HepG2 (cell line): ENCODE results near the gene SKP1. TPM values are rescaled to one million over a fixed set of nuclear protein-coding genes. Genes with fewer than 3 reads are reported as not detected.

Experiments
- ARID4A ChIP-seq: sonication (generic); formaldehyde crosslinking; IDR thresholded peaks from 2 replicates; pipeline ENCODE4 v1.5.0; 2020; ENCODE audit warnings: mild to moderate bottlenecking, missing genetic modification reagents, borderline replicate concordance
- CBFB ChIP-seq: sonication (generic); formaldehyde crosslinking; IDR thresholded peaks from 2 replicates; pipeline ENCODE4 v1.4.0; 2020; ENCODE audit warnings: missing genetic modification reagents
- IRX3 ChIP-seq: sonication (generic); formaldehyde crosslinking; IDR thresholded peaks from 2 replicates; pipeline ENCODE4 v1.8.1; 2023; ENCODE audit warnings: mild to moderate bottlenecking, low read depth, missing genetic modification reagents, borderline replicate concordance
- KMT2A ChIP-seq: sonication (generic); formaldehyde crosslinking; IDR thresholded peaks from 2 replicates; pipeline ENCODE4 v1.4.0; 2020; ENCODE audit warnings: missing genetic modification reagents
- POLR2A ChIP-seq, 2 experiments: IDR thresholded peaks; 2 replicates each; pipeline ENCODE4 v1.6.1; 2011; ENCODE audit warnings: low read depth in 2 of 2, low read length in 2 of 2, mild to moderate bottlenecking in 1 of 2, moderate library complexity in 1 of 2; ENCODE audit not compliant: insufficient read depth in 1 of 2
- RNF2 ChIP-seq: fragments of 450-650 bp; conservative IDR thresholded peaks from 2 replicates; pipeline ENCODE4 v1.6.1; 2016; ENCODE audit warnings: low read depth
- SATB2 ChIP-seq: sonication (generic); formaldehyde crosslinking; IDR thresholded peaks from 2 replicates; pipeline ENCODE4 v1.5.0; 2020; ENCODE audit warnings: missing genetic modification reagents
- SP140L ChIP-seq: sonication (generic); formaldehyde crosslinking; IDR thresholded peaks from 2 replicates; pipeline ENCODE4 v1.4.0; 2020; ENCODE audit warnings: missing genetic modification reagents, borderline replicate concordance
- SP2 ChIP-seq: sonication (generic); formaldehyde crosslinking; IDR thresholded peaks from 2 replicates; pipeline ENCODE4 v1.5.1; 2020; ENCODE audit warnings: mild to moderate bottlenecking, missing genetic modification reagents
- ZNF101 ChIP-seq: sonication (generic); formaldehyde crosslinking; IDR thresholded peaks from 2 replicates; pipeline ENCODE4 v1.4.0; 2020; ENCODE audit warnings: mild to moderate bottlenecking, low read depth, missing genetic modification reagents, borderline replicate concordance
- ZNF333 ChIP-seq: sonication (generic); formaldehyde crosslinking; IDR thresholded peaks from 2 replicates; pipeline ENCODE4 v1.4.0; 2020; ENCODE audit warnings: mild to moderate bottlenecking, missing genetic modification reagents, borderline replicate concordance
- ZNF839 ChIP-seq: sonication (generic); formaldehyde crosslinking; IDR thresholded peaks from 2 replicates; pipeline ENCODE4 v1.4.0; 2020; ENCODE audit warnings: missing genetic modification reagents, mild to moderate bottlenecking, borderline replicate concordance
- polyA plus RNA-seq, 8 experiments: library from polyadenylated mRNA; depleted of rRNA in 3 of 8; stranded (reverse) in 7 of 8; unstranded in 1 of 8; fragments of >200 nt; fragmentation: Illumina TruSeq in 4 of 8; extraction: Trizol in 4 of 8; gene quantifications; 2 replicates each; pipeline versions ENCODE4 v1.2.1 to v1.2.3, GENCODE V29; 2011 to 2016; ENCODE audit warnings: low read depth in 4 of 8, missing spikeins in 1 of 8, mixed read lengths in 1 of 8; ENCODE audit not compliant: insufficient read depth in 1 of 8
- total RNA-seq, 5 experiments: library from RNA; depleted of rRNA; stranded (reverse); fragments of >200 nt; fragmentation: Illumina TruSeq; extraction: Trizol; gene quantifications; 2 replicates each; pipeline ENCODE4 v1.2.3, GENCODE V29; 2016; ENCODE audit warnings: low read depth in 1 of 5
- TF ChIP-seq, protein P1 (sequence below): sonication (generic); formaldehyde crosslinking; IDR thresholded peaks from 2 replicates; pipeline ENCODE4 v1.8.0; 2022; ENCODE audit warnings: mild to moderate bottlenecking, missing genetic modification reagents; ENCODE audit not compliant: insufficient replicate concordance
- TF ChIP-seq, protein P2 (sequence below): sonication (generic); formaldehyde crosslinking; conservative IDR thresholded peaks from 2 replicates; pipeline ENCODE4 v1.8.0; 2022; ENCODE audit warnings: missing genetic modification reagents

Gene SKP1
- total and polyA plus RNA-seq, 2 of the 13 experiments (the other 11 are each of a cell fraction or from before 2014, with no cell fraction given): 134 to 340 TPM

- TF ChIP-seq ARID4A (peak; percentile 72; the same call in 1 of the 2 replicates), ZNF101 (0 out of 2 replicates have a peak, but pooled peaks have one; percentile 45), CBFB (CRISPR knock-in tag) (0 out of 2 replicates have a peak, but pooled peaks have one; percentile 5), SP2 (CRISPR knock-in tag) (peak; percentile 46; the same call in 1 of the 2 replicates), RNF2 (no peak), SP140L (CRISPR knock-in tag) (no peak), POLR2A (IDR thresholded peaks at IDR 0.05; ENCODE audit: insufficient read depth in 1 of 2, low read depth in 2 of 2, low read length in 2 of 2) (peak in 1 of 2 experiments; percentile 60; a peak in 2 of 4 replicates), ZNF839 (CRISPR knock-in tag) (0 out of 2 replicates have a peak, but pooled peaks have one; percentile 9), KMT2A (CRISPR knock-in tag) (no peak), ZNF333 (CRISPR knock-in tag) (no peak; the same call in 1 of the 2 replicates), IRX3 (CRISPR knock-in tag) (no peak), SATB2 (CRISPR knock-in tag) (peak; percentile 64; the same call in 1 of the 2 replicates)
- TF ChIP-seq, protein P1, sequence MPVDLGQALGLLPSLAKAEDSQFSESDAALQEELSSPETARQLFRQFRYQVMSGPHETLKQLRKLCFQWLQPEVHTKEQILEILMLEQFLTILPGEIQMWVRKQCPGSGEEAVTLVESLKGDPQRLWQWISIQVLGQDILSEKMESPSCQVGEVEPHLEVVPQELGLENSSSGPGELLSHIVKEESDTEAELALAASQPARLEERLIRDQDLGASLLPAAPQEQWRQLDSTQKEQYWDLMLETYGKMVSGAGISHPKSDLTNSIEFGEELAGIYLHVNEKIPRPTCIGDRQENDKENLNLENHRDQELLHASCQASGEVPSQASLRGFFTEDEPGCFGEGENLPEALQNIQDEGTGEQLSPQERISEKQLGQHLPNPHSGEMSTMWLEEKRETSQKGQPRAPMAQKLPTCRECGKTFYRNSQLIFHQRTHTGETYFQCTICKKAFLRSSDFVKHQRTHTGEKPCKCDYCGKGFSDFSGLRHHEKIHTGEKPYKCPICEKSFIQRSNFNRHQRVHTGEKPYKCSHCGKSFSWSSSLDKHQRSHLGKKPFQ (CRISPR knock-in tag): peak; percentile 83
- TF ChIP-seq, protein P2, sequence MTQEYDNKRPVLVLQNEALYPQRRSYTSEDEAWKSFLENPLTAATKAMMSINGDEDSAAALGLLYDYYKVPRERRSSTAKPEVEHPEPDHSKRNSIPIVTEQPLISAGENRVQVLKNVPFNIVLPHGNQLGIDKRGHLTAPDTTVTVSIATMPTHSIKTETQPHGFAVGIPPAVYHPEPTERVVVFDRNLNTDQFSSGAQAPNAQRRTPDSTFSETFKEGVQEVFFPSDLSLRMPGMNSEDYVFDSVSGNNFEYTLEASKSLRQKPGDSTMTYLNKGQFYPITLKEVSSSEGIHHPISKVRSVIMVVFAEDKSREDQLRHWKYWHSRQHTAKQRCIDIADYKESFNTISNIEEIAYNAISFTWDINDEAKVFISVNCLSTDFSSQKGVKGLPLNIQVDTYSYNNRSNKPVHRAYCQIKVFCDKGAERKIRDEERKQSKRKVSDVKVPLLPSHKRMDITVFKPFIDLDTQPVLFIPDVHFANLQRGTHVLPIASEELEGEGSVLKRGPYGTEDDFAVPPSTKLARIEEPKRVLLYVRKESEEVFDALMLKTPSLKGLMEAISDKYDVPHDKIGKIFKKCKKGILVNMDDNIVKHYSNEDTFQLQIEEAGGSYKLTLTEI (CRISPR knock-in tag): no peak
These were observed 49.2 kb upstream of the SKP1 start, which contains the start of gene PPP2CA (continued) for GRCh38 chr5:134225780-134226440.
